ENCODE data around the gene TMED5.

- no peak for TF ChIP-seq TAF1 (IDR thresholded peaks at IDR 0.05; ENCODE audit: low read depth, low read length)
- TF ChIP-seq POLR2A (IDR thresholded peaks at IDR 0.05; ENCODE audit: low read depth, low read length): no peak
Observed at GRCh38 chr1:93194231-93194990, 14.2 kb upstream of the TMED5 start.

Measured in GM12891 (cell line).